Stimulated activated naive CD8-positive, alpha-beta T cell treated with anti-CD3 and anti-CD28 coated beads, Interleukin-15, Interleukin-2, amounts not matched to agents 100 ng/mL and 50 ng/mL, for 24 hours (primary cell): ENCODE measurements around the gene ZNF831.

Source experiments
- H3K27ac Mint-ChIP-seq: one replicate; pipeline ENCODE4 v1.8.0; 2021; ENCODE audit warnings: mild to moderate bottlenecking, mixed read lengths
- H3K27me3 Mint-ChIP-seq: one replicate; pipeline ENCODE4 v1.8.0; 2021; ENCODE audit warnings: mixed read lengths
- H3K36me3 Mint-ChIP-seq: one replicate; pipeline ENCODE4 v1.8.0; 2021; ENCODE audit warnings: low read depth, mixed read lengths
- H3K4me1 Mint-ChIP-seq: one replicate; pipeline ENCODE4 v1.8.0; 2021; ENCODE audit warnings: low read depth, mixed read lengths
- H3K4me3 Mint-ChIP-seq: one replicate; pipeline ENCODE4 v1.8.0; 2021; ENCODE audit warnings: mild to moderate bottlenecking, mixed read lengths
- H3K9me3 Mint-ChIP-seq: one replicate; pipeline ENCODE4 v1.8.0; 2021; ENCODE audit warnings: mixed read lengths

Gene ZNF831

GRCh38 chr20:59193325-59193724, 29.7 kb downstream of the ZNF831 start:
- no peaks in the 10 kb centered on the region for H3K27me3 Mint-ChIP-seq
- no peaks in the 10 kb centered on the region for H3K4me1 Mint-ChIP-seq
- no peaks in the 10 kb centered on the region for H3K9me3 Mint-ChIP-seq
- H3K4me3 Mint-ChIP-seq = no peak overlapping the region
- peaks cover 11% of the 10 kb centered on the region for H3K36me3 Mint-ChIP-seq
- H3K27ac Mint-ChIP-seq = no peak overlapping the region

GRCh38 chr20:59194023-59194935, 30.7 kb downstream of the ZNF831 start:
- Mint-ChIP-seq H3K9me3 (no peaks in the 10 kb centered on the region), H3K36me3 (peaks cover 16% of the 10 kb centered on the region), H3K27ac (no peak overlapping the region)

GRCh38 chr20:59195316-59195993, 31.8 kb downstream of the ZNF831 start:
- Mint-ChIP-seq H3K27ac (peak overlapping the region; percentile 8), H3K27me3 (no peaks in the 10 kb centered on the region), H3K36me3 (peaks cover 27% of the 10 kb centered on the region), H3K4me3 (no peak overlapping the region), H3K4me1 (no peaks in the 10 kb centered on the region), H3K9me3 (peaks cover under 1% of the 10 kb centered on the region)

More at GRCh38 chr20:59194023-59194935, 30.7 kb downstream of the ZNF831 start:
- Mint-ChIP-seq H3K4me3 (no peak overlapping the region), H3K27me3 (no peaks in the 10 kb centered on the region), H3K4me1 (no peaks in the 10 kb centered on the region)

GRCh38 chr20:59204165-59204894, 40.7 kb downstream of the ZNF831 start:
- H3K27ac Mint-ChIP-seq = no peak overlapping the region
- peaks cover 37% of the 10 kb centered on the region for H3K36me3 Mint-ChIP-seq
- H3K9me3 Mint-ChIP-seq = peaks cover 4% of the 10 kb centered on the region
- peaks cover 30% of the 10 kb centered on the region for H3K4me1 Mint-ChIP-seq
- no peaks in the 10 kb centered on the region for H3K27me3 Mint-ChIP-seq
- no peak overlapping the region for H3K4me3 Mint-ChIP-seq

- Mint-ChIP-seq H3K9me3 (peaks cover 4% of the 10 kb centered on the region), H3K27ac (no peak overlapping the region), H3K27me3 (no peaks in the 10 kb centered on the region), H3K36me3 (peaks cover 31% of the 10 kb centered on the region), H3K4me1 (peaks cover 30% of the 10 kb centered on the region), H3K4me3 (no peak overlapping the region)
These were observed 41.4 kb downstream of the ZNF831 start for GRCh38 chr20:59205044-59205443.

- peak overlapping the region; percentile 17 for H3K27ac Mint-ChIP-seq
- peaks cover 13% of the 10 kb centered on the region for H3K36me3 Mint-ChIP-seq
- H3K4me1 Mint-ChIP-seq = peaks cover 30% of the 10 kb centered on the region
- no peaks in the 10 kb centered on the region for H3K27me3 Mint-ChIP-seq
- H3K9me3 Mint-ChIP-seq = no peaks in the 10 kb centered on the region
- no peak overlapping the region for H3K4me3 Mint-ChIP-seq
These were observed 43.6 kb downstream of the ZNF831 start for GRCh38 chr20:59207235-59207634.

- Mint-ChIP-seq H3K4me3 (no peak overlapping the region), H3K27ac (no peak overlapping the region), H3K27me3 (no peaks in the 10 kb centered on the region), H3K9me3 (no peaks in the 10 kb centered on the region), H3K4me1 (peaks cover 30% of the 10 kb centered on the region), H3K36me3 (peaks cover 13% of the 10 kb centered on the region)
These were observed 44.2 kb downstream of the ZNF831 start for GRCh38 chr20:59207742-59208357.

- H3K4me1 Mint-ChIP-seq = peaks cover 21% of the 10 kb centered on the region
- no peaks in the 10 kb centered on the region for H3K27me3 Mint-ChIP-seq
- H3K36me3 Mint-ChIP-seq = peaks cover 11% of the 10 kb centered on the region
- no peak overlapping the region for H3K4me3 Mint-ChIP-seq
- no peaks in the 10 kb centered on the region for H3K9me3 Mint-ChIP-seq
- no peak overlapping the region for H3K27ac Mint-ChIP-seq
These were observed 46.6 kb downstream of the ZNF831 start for GRCh38 chr20:59210186-59210585.

GRCh38 chr20:59211208-59211765, 47.7 kb downstream of the ZNF831 start:
- H3K9me3 Mint-ChIP-seq = no peaks in the 10 kb centered on the region
- H3K4me1 Mint-ChIP-seq = peaks cover 14% of the 10 kb centered on the region
- H3K4me3 Mint-ChIP-seq = no peak overlapping the region
- H3K36me3 Mint-ChIP-seq = peaks cover 15% of the 10 kb centered on the region
- no peak overlapping the region for H3K27ac Mint-ChIP-seq
- H3K27me3 Mint-ChIP-seq = no peaks in the 10 kb centered on the region

- Mint-ChIP-seq H3K27me3 (no peaks in the 10 kb centered on the region), H3K4me3 (no peak overlapping the region), H3K9me3 (no peaks in the 10 kb centered on the region), H3K4me1 (no peaks in the 10 kb centered on the region), H3K27ac (no peak overlapping the region), H3K36me3 (peaks cover 15% of the 10 kb centered on the region)
These were observed 50.5 kb downstream of the ZNF831 start for GRCh38 chr20:59214073-59214472.

- Mint-ChIP-seq H3K36me3 (peaks cover 13% of the 10 kb centered on the region), H3K4me3 (no peak overlapping the region), H3K27me3 (no peaks in the 10 kb centered on the region)
These were observed 51.3 kb downstream of the ZNF831 start for GRCh38 chr20:59214606-59215547.

GRCh38 chr20:59217173-59217572, 53.6 kb downstream of the ZNF831 start:
- Mint-ChIP-seq H3K36me3 (peaks cover 13% of the 10 kb centered on the region), H3K9me3 (no peaks in the 10 kb centered on the region), H3K4me3 (no peak overlapping the region), H3K27ac (no peak overlapping the region), H3K27me3 (no peaks in the 10 kb centered on the region), H3K4me1 (peaks cover 23% of the 10 kb centered on the region)

More at GRCh38 chr20:59214606-59215547, 51.3 kb downstream of the ZNF831 start:
- Mint-ChIP-seq H3K9me3 (no peaks in the 10 kb centered on the region), H3K27ac (no peak overlapping the region), H3K4me1 (peaks cover 2% of the 10 kb centered on the region)

GRCh38 chr20:59217794-59218280, 54.2 kb downstream of the ZNF831 start:
- Mint-ChIP-seq H3K9me3 (no peaks in the 10 kb centered on the region), H3K4me1 (peaks cover 28% of the 10 kb centered on the region), H3K4me3 (no peak overlapping the region), H3K36me3 (peaks cover 13% of the 10 kb centered on the region), H3K27ac (no peak overlapping the region), H3K27me3 (peaks cover 3% of the 10 kb centered on the region)
